Brain microvascular endothelial cell (primary cell): ENCODE measurements around the gene SLC7A14.

Experiments
- DNase-seq: peaks from one replicate; pipeline ENCODE4 v3.0.0-alpha.2; 2020
- H3K27ac ChIP-seq: fragments of 250-450 bp; sonication (Bioruptor Pico); 2 replicates; pipeline ENCODE4 v1.5.1; 2020; ENCODE audit warnings: mild to moderate bottlenecking, moderate library complexity
- H3K27me3 ChIP-seq: fragments of 250-450 bp; sonication (Bioruptor Pico); replicated peaks from 2 replicates; pipeline ENCODE4 v1.5.1; 2020; ENCODE audit warnings: mild to moderate bottlenecking
- H3K36me3 ChIP-seq: fragments of 250-450 bp; sonication (Bioruptor Pico); replicated peaks from 2 replicates; pipeline ENCODE4 v1.5.1; 2020; ENCODE audit warnings: mild to moderate bottlenecking
- H3K4me3 ChIP-seq: 2 replicates; pipeline ENCODE4 v1.5.1; 2011; ENCODE audit warnings: low read depth, mild to moderate bottlenecking, control low read depth, low read length, moderate library complexity
- CTCF ChIP-seq: IDR thresholded peaks from 2 replicates; pipeline ENCODE4 v1.5.1; 2011; ENCODE audit warnings: low read depth, mild to moderate bottlenecking, moderate library complexity, low read length, control low read depth, inconsistent platforms; ENCODE audit errors: missing control alignments
- in situ Hi-C: cut with HindIII; loops from 2 replicates; pipeline ENCODE4 v1.10.0; 2017; ENCODE audit warnings: low sequenced_read_pairs, low pct_ligation_motif_present

SLC7A14 gene

GRCh38 chr3:170536712-170537111, 49.2 kb downstream of the SLC7A14 start:
- in situ Hi-C loops: no loop called here
- Histone ChIP-seq H3K27ac (no peak overlapping the region), H3K27me3 (no peaks in the 10 kb centered on the region), H3K36me3 (no peaks in the 10 kb centered on the region), H3K4me3 (no peak overlapping the region)
- DNase-seq: no peak
- no peak for TF ChIP-seq CTCF

- in situ Hi-C loops: no loop called here
- Histone ChIP-seq H3K27me3 (no peaks in the 10 kb centered on the region), H3K36me3 (no peaks in the 10 kb centered on the region), H3K4me3 (no peak overlapping the region), H3K27ac (no peak overlapping the region)
- no peak for TF ChIP-seq CTCF
- no peak for DNase-seq
Measured at GRCh38 chr3:170534227-170534626, 51.6 kb downstream of the SLC7A14 start.

GRCh38 chr3:170532573-170532972, 53.3 kb downstream of the SLC7A14 start:
- Histone ChIP-seq H3K27me3 (no peaks in the 10 kb centered on the region), H3K4me3 (no peak overlapping the region), H3K27ac (no peak overlapping the region), H3K36me3 (no peaks in the 10 kb centered on the region)
- no peak for DNase-seq
- TF ChIP-seq CTCF: no peak
- in situ Hi-C loops: no loop called here

- Histone ChIP-seq H3K27ac (no peak overlapping the region), H3K27me3 (no peaks in the 10 kb centered on the region), H3K4me3 (no peak overlapping the region), H3K36me3 (no peaks in the 10 kb centered on the region)
- in situ Hi-C loops: no loop called here
- no peak for TF ChIP-seq CTCF
- no peak for DNase-seq
Measured at GRCh38 chr3:170531657-170532335, 54.1 kb downstream of the SLC7A14 start.

GRCh38 chr3:170531054-170531453, 54.8 kb downstream of the SLC7A14 start:
- no peak for DNase-seq
- H3K36me3 ChIP-seq: no peaks in the 10 kb centered on the region
- H3K4me3 ChIP-seq: no peak overlapping the region
- H3K27ac ChIP-seq: no peak overlapping the region
- H3K27me3 ChIP-seq: no peaks in the 10 kb centered on the region
- TF ChIP-seq CTCF: no peak
- in situ Hi-C loops: no loop called here

GRCh38 chr3:170529912-170530311, 56.0 kb downstream of the SLC7A14 start:
- Histone ChIP-seq H3K27me3 (no peaks in the 10 kb centered on the region), H3K27ac (no peak overlapping the region), H3K36me3 (no peaks in the 10 kb centered on the region), H3K4me3 (no peak overlapping the region)
- no peak for DNase-seq
- in situ Hi-C loops: no loop called here
- TF ChIP-seq CTCF: no peak
